GM03348 (cell line): ENCODE results near the gene SBNO1.
"Not testable (repeated sequence)": the region's sequence is repeated elsewhere in the genome, so short reads cannot be mapped to it uniquely, and the experiment has no call there.

Experiments
- DNase-seq: peaks from one replicate; pipeline ENCODE4 v3.0.0; 2012; ENCODE audit warnings: low spot score

Gene SBNO1

DNA sequence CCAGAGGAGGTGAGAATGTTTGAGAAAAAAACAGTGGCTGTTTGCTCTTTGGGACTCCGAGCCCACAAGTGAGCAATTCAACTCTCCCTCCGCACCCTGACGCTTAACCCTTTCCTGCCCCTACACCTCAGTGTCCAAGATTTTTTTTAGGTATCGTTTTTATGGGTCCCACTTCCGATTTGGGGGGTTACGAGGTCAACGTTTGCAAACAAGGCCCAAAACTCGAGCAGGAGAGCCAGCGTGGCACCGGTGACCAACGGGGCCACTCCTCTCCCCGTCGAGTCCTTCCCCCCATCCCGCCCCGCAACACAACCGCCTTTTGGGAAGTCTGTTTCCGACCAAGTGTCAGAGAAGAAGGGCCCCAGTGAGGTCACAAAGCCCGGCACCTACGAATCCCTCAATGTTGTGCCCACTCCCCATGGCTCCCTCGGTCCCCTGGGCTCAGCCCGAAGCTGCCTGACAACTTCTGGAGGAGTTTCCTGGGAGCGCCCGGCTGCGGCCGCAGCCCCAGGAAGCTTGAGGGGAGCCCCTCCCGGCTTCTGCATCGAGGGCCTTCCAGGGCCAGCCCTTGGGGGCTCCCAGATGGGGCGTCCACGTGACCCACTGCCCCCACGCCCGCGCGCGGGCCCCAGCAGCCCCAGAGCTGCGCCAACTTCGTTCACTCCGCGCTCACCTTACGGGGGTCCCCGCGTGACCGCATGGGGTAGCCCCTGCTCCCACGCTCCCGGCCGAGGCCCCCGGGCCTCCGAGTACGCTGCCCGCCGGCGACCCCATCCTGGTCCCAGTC, 94.2 kb downstream of the SBNO1 start:
- peak; percentile 76 for DNase-seq

DNA sequence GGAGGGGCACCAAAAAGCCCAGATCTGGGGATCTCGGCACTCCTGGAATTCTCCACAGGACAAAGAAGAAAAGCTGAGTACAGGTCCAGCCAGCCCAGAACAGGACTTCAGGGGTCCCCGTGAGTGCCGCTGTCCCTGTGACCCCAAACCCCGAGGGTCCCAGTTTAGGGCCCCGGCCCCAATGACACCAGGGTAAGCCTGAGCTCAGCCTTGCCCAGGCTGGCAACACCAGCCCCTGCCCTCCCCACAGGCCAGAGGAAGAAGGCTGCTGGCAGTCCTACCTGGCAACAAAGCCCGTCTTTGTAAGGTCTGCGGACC, 94.8 kb downstream of the SBNO1 start:
- DNase-seq: no peak

DNA sequence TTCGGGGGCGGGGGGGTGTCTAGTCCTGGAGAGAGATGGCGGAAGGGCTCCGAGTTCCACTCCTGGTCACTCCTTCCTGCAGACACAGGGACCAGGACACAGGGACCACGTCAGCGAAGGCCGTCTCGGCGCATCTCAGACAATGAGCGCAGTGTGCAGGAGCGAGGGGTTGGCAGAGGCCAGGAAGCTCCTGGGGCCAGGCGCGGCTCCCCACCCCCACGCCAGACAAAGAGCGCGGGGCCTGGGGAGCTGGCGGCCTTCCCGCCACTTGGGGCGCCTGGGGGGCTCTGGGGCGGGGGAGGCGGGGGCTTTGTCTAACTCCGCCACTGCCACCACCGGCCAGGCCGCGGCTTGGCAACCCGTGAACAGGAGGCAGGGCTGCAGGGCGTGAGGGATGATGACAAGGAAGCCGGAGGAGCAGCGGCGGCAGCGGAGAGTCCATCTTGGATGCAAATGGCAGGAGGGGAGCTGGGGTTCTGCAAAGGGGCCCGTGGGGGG, 95.2 kb downstream of the SBNO1 start:
- DNase-seq: peak; percentile 84

DNA sequence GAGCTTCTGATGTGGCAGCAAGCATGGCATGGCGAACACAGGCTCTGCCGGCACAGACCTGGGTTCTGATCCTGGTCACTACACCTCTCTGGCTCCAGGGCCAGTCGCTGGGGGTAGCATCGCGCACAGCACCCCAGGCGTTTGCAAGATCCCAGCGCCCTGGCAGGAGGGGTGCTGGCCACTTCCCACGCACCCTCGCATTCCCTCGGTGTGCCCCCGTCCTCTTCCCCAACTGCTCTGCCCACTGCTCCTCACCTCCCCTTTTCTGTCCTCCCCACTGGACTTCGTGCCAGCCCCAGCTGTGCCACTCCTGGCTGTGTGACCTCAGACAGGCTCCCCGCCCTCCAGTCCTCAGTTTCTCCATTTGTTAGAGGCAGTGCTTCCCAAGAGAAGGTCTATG, 95.8 kb downstream of the SBNO1 start:
- DNase-seq: no peak

DNA sequence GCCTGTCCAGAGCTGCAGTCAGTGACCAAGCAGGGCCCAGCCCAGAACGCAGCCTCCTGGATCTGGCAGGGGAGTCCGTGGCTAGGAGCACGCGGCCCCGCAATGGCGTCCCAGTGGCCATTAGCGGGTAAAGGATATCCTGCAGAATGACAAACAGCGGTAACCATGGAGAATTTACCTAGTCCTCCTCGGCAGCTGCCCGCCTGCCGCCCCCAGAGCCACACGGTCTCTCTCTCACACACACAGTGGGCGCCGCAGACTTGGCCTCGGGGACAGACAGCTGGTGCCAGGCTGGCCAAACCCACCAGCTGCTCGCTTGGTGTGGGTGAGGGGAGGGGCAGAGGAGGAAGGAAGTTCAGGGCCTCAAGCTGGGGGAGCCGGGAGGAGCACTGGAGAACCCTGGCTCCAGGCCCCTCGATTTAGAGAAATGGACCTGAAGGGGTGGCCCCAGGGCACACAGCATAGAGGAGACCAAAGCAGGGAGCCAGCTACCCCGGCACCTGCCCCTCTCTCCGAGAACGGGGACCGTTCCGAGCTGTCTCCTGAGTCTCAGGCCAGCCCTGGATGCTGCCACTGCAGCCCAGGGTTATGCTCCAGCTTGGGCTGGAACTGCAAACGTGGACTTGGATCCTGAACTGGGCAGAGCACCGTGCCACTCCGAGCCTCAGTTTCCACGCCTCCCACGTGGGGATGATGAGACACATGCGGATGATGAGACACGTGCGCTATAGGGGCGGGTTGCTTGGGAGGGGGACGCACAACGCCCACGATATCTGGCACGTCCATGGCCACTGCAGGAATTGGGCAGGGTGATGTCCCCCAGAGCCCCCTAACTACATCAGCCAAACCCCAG, 96.4 kb downstream of the SBNO1 start:
- no peak for DNase-seq

DNA sequence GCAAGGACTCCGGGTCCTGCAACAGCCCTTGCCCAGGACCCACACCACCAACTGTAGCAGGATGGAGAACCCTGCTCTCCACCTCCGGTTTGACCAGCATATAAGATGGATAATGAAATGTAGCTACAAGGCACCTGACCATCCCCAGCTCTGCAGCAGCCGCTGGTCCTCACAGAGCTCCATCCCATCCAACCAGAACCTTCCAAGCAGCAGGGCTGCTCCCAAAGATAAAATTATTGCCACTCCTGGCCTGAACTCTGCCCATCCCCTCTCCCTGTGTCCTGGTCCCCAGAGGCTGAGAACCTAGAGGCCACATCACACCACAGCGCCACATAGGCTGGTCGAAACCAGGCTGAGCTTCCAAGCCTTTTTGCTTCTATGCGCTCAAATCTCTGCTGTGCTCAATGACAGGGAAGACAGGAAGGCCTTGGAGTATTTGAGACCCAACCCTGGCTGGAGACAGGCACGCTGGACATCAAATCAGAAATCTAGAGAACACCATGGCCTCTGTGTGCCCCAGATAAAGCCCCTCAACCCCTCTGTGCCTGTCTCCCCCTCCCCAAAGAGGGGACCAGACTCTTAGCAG, 97.2 kb downstream of the SBNO1 start:
- DNase-seq: no peak

DNA sequence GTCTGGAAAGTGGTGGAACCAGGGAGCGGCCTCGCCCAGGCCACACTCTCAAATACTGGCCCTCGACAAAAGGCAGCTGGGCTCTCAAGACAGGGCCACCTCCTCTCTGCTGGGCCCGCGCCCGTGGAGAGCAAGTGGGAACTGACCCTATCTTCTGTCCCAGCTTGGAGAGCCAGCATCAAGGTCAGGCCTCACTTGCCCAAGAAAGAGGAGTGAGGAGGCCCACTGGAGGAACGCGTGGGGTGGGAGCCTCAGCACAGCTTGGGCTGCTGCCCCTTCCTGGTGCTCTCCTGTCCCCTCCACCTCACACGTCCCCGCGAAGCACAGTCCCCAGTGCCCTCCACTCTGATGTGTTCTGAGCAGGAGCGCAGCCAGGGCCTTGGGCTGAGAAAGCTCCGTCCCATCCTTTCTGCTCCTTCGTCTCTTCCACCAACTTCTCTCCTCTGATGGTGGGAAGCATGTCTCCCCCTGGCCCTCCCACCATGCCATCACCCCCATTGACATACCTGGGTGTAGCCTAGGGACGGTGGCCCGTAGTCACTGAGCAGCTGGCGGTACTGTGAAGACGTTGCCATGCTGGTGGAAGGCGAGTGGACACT, 97.9 kb downstream of the SBNO1 start:
- no peak for DNase-seq

DNA sequence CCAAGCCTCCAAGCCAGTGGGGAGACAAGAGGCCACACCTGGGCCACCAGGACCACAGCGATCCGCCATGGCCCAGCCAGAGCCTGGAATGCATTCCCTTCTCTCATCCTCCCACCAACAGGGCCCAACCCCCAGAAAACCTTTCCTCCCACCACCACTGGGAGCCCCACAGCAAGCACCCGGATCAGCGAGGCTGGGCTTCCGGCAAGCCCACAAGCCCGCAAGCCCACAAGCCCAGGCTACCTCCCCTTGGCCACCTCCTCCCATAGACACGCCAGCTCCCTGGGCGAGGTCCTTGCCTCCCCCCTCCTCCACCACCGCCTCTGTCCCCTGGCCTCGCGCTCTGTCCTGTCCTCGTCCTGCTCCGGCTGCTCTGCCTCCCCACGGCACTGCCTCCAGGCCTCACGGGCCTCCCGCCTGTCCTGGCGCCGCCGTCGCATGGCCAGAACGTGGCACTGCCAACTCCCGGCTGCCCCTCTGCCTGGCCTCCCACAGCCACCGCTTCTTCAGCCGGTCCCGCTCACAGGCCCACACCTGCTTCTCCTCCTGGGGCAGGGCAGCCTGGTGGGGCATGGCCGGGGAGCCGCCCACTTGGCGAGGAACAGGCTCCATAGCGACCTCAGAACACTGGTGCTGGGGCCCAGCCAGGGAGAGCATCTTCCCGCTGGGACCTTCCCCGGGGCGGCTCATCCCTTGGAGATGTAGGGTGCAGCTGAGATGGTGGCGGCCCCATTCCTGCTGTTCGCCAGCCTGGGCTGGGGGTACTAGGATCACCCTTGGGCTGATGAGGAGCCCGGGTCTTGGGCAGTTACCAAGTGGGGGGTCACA, 98.6 kb downstream of the SBNO1 start:
- no peak for DNase-seq

DNA sequence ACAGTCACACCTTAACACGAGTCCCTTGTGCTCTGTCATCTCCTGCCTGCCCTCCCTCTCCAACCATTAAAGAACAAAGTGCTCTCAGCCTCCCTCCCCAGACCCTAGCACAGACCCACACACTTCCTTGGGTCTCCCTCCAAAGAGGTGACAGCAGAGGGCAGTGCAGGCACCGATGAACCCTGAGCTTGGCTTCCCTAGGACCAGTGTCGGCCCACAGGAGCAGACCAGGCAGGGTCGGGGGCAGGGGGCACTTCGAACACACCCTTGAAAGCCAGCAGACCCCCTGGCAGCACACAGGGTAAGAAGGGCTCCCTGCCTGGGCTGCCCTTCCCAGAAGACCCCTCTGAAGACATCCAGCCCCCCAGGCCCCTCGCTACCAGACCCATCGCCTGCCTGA, 100.0 kb downstream of the SBNO1 start:
- no peak for DNase-seq

DNA sequence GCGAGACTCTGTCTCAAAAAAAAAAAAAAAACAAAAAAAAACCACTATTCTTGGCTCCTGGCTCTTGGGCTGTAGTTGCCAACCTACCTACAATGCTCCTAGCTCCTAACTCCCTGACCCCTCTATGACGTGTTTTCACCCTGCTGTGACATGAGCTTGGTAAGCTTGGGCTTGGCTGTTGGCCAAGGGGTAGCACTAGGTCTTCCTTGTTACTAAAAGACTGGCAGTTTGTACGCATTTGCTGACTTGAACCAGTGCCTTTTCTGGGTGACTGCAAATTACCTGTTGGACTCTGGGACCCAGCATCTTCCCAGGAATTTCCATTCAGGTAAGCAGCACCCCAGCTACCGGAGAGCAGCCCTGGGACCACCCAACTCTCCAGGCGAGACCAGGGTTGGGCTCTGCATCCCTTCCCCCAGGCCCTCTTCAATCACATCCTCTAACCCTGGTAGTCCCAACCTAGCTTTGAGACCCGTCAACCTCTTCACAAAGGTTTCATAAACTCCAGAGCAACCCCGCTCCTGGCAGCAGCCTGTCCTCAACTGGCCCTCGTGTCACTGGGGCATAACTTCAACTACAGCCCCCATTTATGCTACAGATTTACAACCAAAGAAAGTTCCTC, 101.3 kb downstream of the SBNO1 start:
- no peak for DNase-seq

DNA sequence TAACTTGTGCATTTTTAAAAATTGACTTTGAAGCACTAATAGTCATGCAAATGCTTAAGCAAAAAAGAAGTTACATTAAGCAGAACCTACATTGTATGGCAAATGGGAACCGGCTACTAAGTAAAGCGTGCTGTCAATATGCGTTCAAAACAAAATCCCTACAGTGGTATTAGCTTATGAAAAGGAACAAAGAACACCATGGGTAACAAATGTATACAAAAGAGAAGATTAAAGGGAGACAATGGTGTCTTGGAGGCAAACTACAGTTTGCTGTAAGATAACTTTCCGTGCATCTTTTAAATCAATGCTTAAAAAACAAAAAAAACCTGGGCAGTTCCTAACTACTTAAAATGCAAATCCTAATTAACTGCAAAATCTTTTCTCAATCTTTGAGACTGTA, 103.5 kb downstream of the SBNO1 start:
- no peak for DNase-seq

DNA sequence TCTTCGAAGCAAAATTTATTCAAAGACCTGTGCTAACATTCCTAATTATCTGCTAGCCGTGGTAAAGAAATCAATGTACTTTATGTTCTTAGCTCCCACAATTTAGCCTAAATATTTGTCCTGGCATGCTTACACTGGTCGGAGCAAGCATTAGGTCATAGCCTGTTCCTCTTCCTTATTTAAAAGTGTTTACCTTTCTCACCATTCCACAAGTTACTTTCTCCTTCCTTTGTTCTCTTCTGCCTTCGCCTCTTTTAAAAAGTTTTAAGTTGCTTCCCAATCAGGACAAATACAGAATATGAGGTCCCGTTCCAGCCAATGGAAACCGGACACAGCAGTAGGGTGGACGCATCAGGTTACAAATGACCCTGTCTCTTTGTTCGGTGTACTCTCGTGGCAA, 104.6 kb downstream of the SBNO1 start:
- DNase-seq: no peak

DNA sequence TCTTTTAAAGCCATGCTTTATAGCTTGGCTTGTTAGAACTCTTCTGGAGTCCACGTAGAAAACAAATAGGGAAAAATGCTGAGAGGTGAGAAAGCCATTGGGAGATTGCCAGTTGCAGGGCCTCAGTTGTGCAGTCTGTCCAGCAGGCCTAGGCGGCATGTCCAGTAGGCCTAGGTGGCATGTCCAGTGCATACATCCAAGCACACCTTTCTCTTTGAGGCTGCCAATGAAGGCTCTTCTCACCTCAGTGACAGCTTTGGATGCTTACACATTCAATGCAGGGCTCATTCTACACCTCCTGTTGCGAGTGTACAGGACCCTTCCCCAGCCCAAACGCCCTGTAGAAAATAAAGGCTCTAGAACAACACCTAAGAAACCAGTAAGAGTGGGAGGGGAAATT, 106.1 kb downstream of the SBNO1 start:
- DNase-seq: no peak

DNA sequence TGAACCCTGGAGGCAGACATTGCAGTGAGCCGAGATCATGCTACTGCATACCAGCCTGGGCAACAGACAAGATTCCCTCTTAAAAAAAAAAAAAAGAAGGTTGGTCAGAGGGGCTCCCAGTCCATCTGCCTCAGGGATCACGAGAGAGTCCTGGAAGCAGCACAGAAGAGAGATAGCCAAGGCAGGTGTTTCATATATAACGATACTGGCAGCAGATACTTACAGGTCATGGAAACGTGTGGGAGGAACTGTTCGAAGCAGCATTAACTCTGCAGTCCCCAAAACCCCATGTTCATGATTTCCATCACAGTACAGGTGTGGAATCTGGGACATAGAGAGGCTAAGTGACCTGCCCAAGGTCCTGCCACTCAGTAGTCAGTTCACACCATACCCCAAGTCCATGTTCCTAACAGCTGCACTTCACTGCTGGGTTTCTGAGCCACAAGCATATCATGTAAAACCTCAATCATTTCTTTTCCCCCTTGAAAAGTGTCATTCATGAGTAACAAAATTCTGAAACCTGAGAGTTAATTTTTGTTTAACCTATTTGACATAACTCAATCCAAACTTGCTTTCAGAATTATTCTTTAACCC, 109.7 kb downstream of the SBNO1 start:
- DNase-seq: no peak

DNA sequence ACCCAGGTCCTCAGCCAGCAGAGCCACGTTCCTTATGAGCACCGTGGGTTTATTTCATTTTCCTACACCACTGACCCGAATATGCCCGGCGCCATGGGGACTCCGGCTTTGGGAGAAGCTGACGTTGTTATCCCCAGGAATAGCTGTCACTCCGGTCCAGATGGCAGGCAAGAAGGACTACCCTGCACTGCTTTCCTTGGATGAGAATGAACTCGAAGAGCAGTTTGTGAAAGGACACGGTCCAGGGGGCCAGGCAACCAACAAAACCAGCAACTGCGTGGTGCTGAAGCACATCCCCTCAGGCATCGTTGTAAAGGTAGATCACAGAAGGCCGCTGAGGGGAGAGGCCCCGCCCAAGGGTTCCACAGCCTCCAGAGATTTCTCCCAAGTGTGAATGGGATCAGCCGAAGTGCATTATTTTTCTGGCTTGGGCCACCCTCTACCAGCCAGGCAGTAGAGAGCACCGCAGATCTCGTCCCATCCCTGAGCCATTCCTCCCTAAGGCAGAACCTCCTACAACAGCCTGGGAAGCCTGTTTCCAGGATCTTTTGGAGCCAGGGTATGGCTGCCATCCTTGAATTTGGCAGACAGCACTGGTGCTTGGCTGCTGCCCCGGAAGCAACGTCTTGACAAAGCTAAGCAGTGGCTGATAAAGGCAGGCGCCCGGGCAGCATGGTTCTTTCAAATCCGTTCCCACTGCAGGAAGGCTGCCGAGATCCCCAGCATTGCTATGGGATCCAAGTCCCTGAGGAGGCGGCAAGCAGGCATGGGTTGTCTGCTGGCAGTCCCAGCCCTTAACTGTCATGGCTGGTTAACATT, 110.8 kb downstream of the SBNO1 start:
- DNase-seq: peak; percentile 33

DNA sequence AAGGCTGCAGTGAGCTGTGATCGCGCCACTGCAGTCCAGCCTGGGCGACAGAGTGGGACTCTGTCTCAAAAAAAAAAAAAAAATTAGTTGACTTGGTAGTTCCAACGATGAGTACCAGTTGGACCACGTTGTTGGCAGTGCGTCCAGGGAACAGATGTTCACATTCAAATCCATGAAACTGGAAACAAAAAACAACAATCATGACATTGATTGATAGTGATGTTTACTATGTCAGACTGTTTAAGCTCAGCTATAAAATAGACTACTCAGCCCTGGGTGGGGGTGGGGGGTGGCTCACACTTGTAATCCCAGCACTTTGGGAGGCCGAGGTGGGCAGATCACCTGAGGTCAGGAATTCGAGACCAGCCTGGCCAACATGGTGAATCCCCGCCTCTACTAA, 112.3 kb downstream of the SBNO1 start:
- DNase-seq: not testable (repeated sequence)

DNA sequence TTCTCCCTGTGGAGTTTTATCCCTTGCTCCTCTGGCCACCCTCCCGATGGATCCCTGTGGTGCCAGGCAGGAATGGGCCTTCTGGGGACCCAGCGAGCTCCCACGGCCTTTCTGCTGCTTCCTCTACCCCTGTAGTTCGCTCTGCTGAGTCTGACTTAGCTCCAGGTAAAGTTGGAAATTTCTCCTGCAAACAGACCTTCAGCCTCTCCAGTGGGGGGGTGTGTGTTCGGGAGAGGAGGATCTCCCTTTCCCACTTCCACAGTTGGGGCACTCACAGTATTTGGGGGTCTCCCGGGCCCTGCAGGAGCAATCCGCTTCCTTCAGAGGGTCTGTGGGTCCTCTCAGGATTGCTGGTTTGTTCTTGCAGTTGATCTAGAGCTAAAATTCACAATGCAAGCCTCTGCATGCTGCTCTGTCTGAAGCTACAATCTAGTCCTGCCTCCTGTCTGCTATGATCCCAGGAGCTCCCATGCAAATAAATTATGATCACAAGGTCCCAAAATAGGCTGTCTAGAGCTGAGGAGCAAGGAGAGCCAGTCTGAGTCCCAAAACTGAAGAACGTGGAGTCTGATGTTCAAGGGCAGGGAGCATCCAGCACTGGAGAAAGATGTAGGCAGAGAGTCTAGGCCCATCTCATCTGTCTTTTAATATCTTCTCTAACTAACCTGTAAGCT, 113.1 kb downstream of the SBNO1 start:
- DNase-seq: no peak

DNA sequence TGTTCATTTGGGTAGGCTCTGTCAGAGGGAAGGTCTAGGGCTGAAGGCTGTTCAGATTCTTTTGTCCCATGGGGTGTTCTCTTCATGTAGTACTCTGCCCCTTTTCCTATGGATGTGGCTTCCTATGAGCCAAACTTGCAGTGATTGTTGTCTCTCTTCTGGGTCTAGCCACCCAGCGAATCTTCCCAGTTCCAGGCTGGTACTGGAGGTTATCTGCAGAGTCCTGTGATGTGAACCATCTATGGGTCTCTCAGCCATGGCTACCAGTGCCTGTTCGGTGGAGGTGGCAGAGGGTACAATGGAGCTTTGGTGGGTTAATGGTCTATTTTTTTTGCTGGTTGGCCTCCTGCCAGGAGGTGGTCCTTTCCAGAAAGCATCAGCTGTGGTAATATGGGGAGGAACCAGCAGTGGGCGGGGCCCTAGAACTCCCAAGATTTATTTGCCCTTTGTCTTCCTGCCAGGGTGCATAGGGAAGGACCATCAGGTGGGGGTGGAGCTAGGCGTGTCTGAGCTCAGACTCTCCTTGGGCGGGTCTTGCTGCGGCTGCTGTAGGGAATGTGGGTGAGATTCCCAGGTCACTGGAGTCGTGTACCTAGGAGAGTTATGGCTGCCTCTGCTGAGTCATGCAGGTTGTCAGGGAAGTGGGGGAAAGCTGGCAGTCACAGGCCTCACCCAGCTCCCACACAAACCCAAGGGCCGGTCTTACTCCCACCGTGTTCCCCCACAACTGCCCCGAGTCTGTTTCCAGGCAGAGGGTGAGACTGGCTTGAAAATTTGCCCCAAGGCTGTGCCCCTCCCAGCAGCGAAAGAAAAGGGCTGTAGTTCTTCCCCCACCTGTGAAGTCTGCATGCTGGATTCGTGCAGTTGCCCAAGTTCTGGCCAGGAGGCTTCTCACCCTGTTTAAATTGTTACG, 113.9 kb downstream of the SBNO1 start:
- no peak for DNase-seq
